WI38 (cell line): ENCODE results near the gene EVC.
A peak's percentile ranks its signal among the peaks of the same experiment; 100 is the strongest.

ENCODE experiments used
- H3K4me3 ChIP-seq: 2 replicates; pipeline ENCODE4 v1.5.1; 2011; ENCODE audit warnings: low read depth, mild to moderate bottlenecking, control low read depth, low read length
- CTCF ChIP-seq: IDR thresholded peaks from 2 replicates; pipeline ENCODE4 v1.5.1; 2012; ENCODE audit warnings: low read depth, mild to moderate bottlenecking, control low read depth, low read length

The EVC gene

GRCh38 chr4:5821665-5822358 is 110.8 kb downstream of the EVC start:
- H3K4me3 ChIP-seq, result no peak overlapping the region
- TF ChIP-seq CTCF, result peak; percentile 73

- TF ChIP-seq CTCF, result no peak
Observed at GRCh38 chr4:5822619-5823018, 111.6 kb downstream of the EVC start.

GRCh38 chr4:5823542-5824211 is 112.7 kb downstream of the EVC start:
- no peak for TF ChIP-seq CTCF
- H3K4me3 ChIP-seq, result no peak overlapping the region

More at GRCh38 chr4:5822619-5823018, 111.6 kb downstream of the EVC start:
- no peak overlapping the region for H3K4me3 ChIP-seq

- no peak for TF ChIP-seq CTCF
- no peak overlapping the region for H3K4me3 ChIP-seq
Observed at GRCh38 chr4:5824227-5824626, 113.2 kb downstream of the EVC start.

GRCh38 chr4:5824635-5825034 is 113.6 kb downstream of the EVC start:
- no peak overlapping the region for H3K4me3 ChIP-seq
- TF ChIP-seq CTCF, result peak; percentile 49

GRCh38 chr4:5825321-5826041 is 114.5 kb downstream of the EVC start:
- TF ChIP-seq CTCF, result no peak
- no peak overlapping the region for H3K4me3 ChIP-seq
